ENCODE measurements around the gene CEP170B.
"Not testable (repeated sequence)": the region's sequence is repeated elsewhere in the genome, so short reads cannot be mapped to it uniquely, and the experiment has no call there.

CEP170B gene

GRCh38 chr14:104895207-104895785 lies 30.2 kb downstream of the CEP170B start:
- Histone ChIP-seq H3K36me3 (ENCODE audit: control insufficient read depth, insufficient read depth, low read length) (peaks cover 5% of the 10 kb centered on the region; the same call in 1 of the 2 replicates), H3K9ac (ENCODE audit: low read depth, low read length) (no peak overlapping the region), H3K4me1 (ENCODE audit: control insufficient read depth, insufficient read depth, low read length) (no peaks in the 10 kb centered on the region), H3K9me3 (ENCODE audit: control insufficient read depth, insufficient read depth, low read length) (no peaks in the 10 kb centered on the region), H3K27me3 (ENCODE audit: control insufficient read depth, insufficient read depth, low read length) (no peaks in the 10 kb centered on the region), H3K4me3 (ENCODE audit: low read depth, low read length) (no peak overlapping the region), H3K27ac (ENCODE audit: low read depth, low read length) (no peak overlapping the region)

GRCh38 chr14:104895786-104896661 lies 31.0 kb downstream of the CEP170B start:
- H3K9ac ChIP-seq (ENCODE audit: low read depth, low read length), result no peak overlapping the region
- H3K27ac ChIP-seq (ENCODE audit: low read depth, low read length), result no peak overlapping the region
- H3K4me3 ChIP-seq (ENCODE audit: low read depth, low read length), result no peak overlapping the region
- no peaks in the 10 kb centered on the region for H3K4me1 ChIP-seq (ENCODE audit: control insufficient read depth, insufficient read depth, low read length)
- no peaks in the 10 kb centered on the region for H3K9me3 ChIP-seq (ENCODE audit: control insufficient read depth, insufficient read depth, low read length)
- H3K36me3 ChIP-seq (ENCODE audit: control insufficient read depth, insufficient read depth, low read length), result peaks cover 5% of the 10 kb centered on the region; the same call in 1 of the 2 replicates
- no peaks in the 10 kb centered on the region for H3K27me3 ChIP-seq (ENCODE audit: control insufficient read depth, insufficient read depth, low read length)

DNA sequence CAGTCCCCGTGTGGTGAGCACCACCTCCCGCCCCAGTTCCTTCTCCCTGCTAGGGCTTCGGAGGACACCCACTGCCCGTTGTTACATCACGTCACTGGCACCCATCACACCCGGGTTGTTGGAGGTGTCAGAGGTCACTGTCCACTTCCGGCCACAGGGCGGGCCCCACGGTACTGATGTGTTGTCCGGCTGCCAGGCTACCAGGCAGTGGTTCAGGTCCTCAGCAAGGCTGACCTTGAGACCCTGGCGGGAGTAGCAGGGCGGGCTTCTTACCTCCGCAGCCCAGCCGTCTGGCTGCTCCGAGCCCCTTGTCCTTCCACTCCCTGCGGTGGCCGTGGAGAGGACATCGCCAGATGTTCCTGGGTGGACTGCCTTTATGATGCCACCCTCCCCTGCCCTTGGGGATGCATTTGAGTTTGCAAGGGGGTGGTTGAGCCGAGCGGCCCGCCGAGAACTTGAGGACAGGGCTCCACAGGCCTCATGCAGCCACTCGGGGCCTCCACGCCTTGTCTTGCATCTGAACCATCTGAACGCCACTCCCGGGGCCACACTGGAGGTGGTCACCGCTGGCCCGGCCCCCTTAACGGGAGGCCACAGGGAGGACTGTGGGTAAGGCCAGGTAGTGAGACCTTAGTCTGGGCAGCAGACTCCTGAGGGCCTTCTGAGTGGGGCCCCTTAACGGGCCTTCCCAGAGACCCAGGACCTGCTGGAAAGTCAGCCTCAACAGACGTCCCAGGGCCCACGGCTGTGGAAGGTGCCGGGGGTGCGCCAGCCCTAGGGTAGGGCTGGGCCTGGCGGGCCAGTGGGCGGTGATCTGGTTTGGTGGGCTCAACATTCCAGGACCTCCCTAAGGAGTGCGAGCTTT lies 32.5 kb downstream of the CEP170B start:
- H3K9ac ChIP-seq (ENCODE audit: low read depth, low read length), result no peak overlapping the region
- H3K27me3 ChIP-seq (ENCODE audit: control insufficient read depth, insufficient read depth, low read length), result no peaks in the 10 kb centered on the region
- H3K4me1 ChIP-seq (ENCODE audit: control insufficient read depth, insufficient read depth, low read length), result no peaks in the 10 kb centered on the region
- H3K4me3 ChIP-seq (ENCODE audit: low read depth, low read length), result no peak overlapping the region
- no peaks in the 10 kb centered on the region for H3K9me3 ChIP-seq (ENCODE audit: control insufficient read depth, insufficient read depth, low read length)
- H3K27ac ChIP-seq (ENCODE audit: low read depth, low read length), result no peak overlapping the region
- peaks cover 5% of the 10 kb centered on the region; the same call in 1 of the 2 replicates for H3K36me3 ChIP-seq (ENCODE audit: control insufficient read depth, insufficient read depth, low read length)

DNA sequence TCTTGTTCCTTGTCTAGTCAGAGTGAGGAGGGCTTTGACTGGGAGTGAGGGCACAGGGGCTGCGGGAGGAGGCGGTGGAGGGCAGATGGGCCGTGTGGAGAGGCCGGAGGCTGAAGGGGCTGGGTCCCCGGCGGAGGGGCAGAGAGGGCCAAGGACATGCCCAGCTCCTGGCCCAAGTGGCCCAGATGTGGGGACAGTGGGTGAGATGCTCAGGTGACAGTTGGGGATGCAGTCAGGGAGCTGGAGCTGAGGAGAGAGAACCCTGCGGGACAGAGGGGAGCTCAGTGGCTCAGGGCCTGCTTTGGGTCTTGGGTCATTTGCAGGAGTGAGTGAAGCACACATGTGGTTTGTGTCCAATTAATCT lies 33.1 kb downstream of the CEP170B start:
- H3K9ac ChIP-seq (ENCODE audit: low read depth, low read length), result no peak overlapping the region
- H3K27ac ChIP-seq (ENCODE audit: low read depth, low read length), result no peak overlapping the region
- 0 out of 2 replicates have a peak, but pooled peaks cover under 1% of the 10 kb centered on the region for H3K27me3 ChIP-seq (ENCODE audit: control insufficient read depth, insufficient read depth, low read length)
- H3K36me3 ChIP-seq (ENCODE audit: control insufficient read depth, insufficient read depth, low read length), result peaks cover 5% of the 10 kb centered on the region; the same call in 1 of the 2 replicates
- no peak overlapping the region for H3K4me3 ChIP-seq (ENCODE audit: low read depth, low read length)
- H3K4me1 ChIP-seq (ENCODE audit: control insufficient read depth, insufficient read depth, low read length), result no peaks in the 10 kb centered on the region
- no peaks in the 10 kb centered on the region for H3K9me3 ChIP-seq (ENCODE audit: control insufficient read depth, insufficient read depth, low read length)

- peaks cover 8% of the 10 kb centered on the region for H3K27me3 ChIP-seq (ENCODE audit: control insufficient read depth, insufficient read depth, low read length)
- H3K9me3 ChIP-seq (ENCODE audit: control insufficient read depth, insufficient read depth, low read length), result no peaks in the 10 kb centered on the region
- no peak overlapping the region for H3K9ac ChIP-seq (ENCODE audit: low read depth, low read length)
- no peak overlapping the region for H3K27ac ChIP-seq (ENCODE audit: low read depth, low read length)
- no peak overlapping the region for H3K4me3 ChIP-seq (ENCODE audit: low read depth, low read length)
- peaks cover 5% of the 10 kb centered on the region; the same call in 1 of the 2 replicates for H3K36me3 ChIP-seq (ENCODE audit: control insufficient read depth, insufficient read depth, low read length)
- H3K4me1 ChIP-seq (ENCODE audit: control insufficient read depth, insufficient read depth, low read length), result no peaks in the 10 kb centered on the region
Observed at GRCh38 chr14:104898870-104899510, 33.9 kb downstream of the CEP170B start.

GRCh38 chr14:104899781-104900180 lies 34.7 kb downstream of the CEP170B start:
- H3K36me3 ChIP-seq (ENCODE audit: control insufficient read depth, insufficient read depth, low read length), result peaks cover 5% of the 10 kb centered on the region; the same call in 1 of the 2 replicates
- peaks cover 16% of the 10 kb centered on the region for H3K27me3 ChIP-seq (ENCODE audit: control insufficient read depth, insufficient read depth, low read length)
- no peak overlapping the region for H3K27ac ChIP-seq (ENCODE audit: low read depth, low read length)
- H3K9ac ChIP-seq (ENCODE audit: low read depth, low read length), result no peak overlapping the region
- H3K9me3 ChIP-seq (ENCODE audit: control insufficient read depth, insufficient read depth, low read length), result no peaks in the 10 kb centered on the region
- H3K4me1 ChIP-seq (ENCODE audit: control insufficient read depth, insufficient read depth, low read length), result no peaks in the 10 kb centered on the region
- H3K4me3 ChIP-seq (ENCODE audit: low read depth, low read length), result no peak overlapping the region

GRCh38 chr14:104900639-104901512 lies 35.8 kb downstream of the CEP170B start:
- no peaks in the 10 kb centered on the region for H3K4me1 ChIP-seq (ENCODE audit: control insufficient read depth, insufficient read depth, low read length)
- H3K4me3 ChIP-seq (ENCODE audit: low read depth, low read length), result no peak overlapping the region
- no peaks in the 10 kb centered on the region for H3K9me3 ChIP-seq (ENCODE audit: control insufficient read depth, insufficient read depth, low read length)
- no peak overlapping the region for H3K27ac ChIP-seq (ENCODE audit: low read depth, low read length)
- H3K9ac ChIP-seq (ENCODE audit: low read depth, low read length), result no peak overlapping the region
- no peaks in the 10 kb centered on the region for H3K36me3 ChIP-seq (ENCODE audit: control insufficient read depth, insufficient read depth, low read length)
- H3K27me3 ChIP-seq (ENCODE audit: control insufficient read depth, insufficient read depth, low read length), result peaks cover 25% of the 10 kb centered on the region

GRCh38 chr14:104903990-104904389 lies 38.9 kb downstream of the CEP170B start:
- Histone ChIP-seq H3K9me3 (ENCODE audit: control insufficient read depth, insufficient read depth, low read length) (no peaks in the 10 kb centered on the region), H3K4me1 (ENCODE audit: control insufficient read depth, insufficient read depth, low read length) (no peaks in the 10 kb centered on the region), H3K9ac (ENCODE audit: low read depth, low read length) (no peak overlapping the region), H3K4me3 (ENCODE audit: low read depth, low read length) (no peak overlapping the region), H3K36me3 (ENCODE audit: control insufficient read depth, insufficient read depth, low read length) (no peaks in the 10 kb centered on the region), H3K27ac (ENCODE audit: low read depth, low read length) (no peak overlapping the region), H3K27me3 (ENCODE audit: control insufficient read depth, insufficient read depth, low read length) (peaks cover 41% of the 10 kb centered on the region)

- not testable (repeated sequence) for H3K27ac ChIP-seq (ENCODE audit: low read depth, low read length); H3K4me1 ChIP-seq (ENCODE audit: control insufficient read depth, insufficient read depth, low read length); H3K36me3 ChIP-seq (ENCODE audit: control insufficient read depth, insufficient read depth, low read length); H3K4me3 ChIP-seq (ENCODE audit: low read depth, low read length); H3K9me3 ChIP-seq (ENCODE audit: control insufficient read depth, insufficient read depth, low read length); H3K9ac ChIP-seq (ENCODE audit: low read depth, low read length)
- H3K27me3 ChIP-seq (ENCODE audit: control insufficient read depth, insufficient read depth, low read length), result peaks cover 41% of the 10 kb centered on the region
Observed at GRCh38 chr14:104904650-104905578, 39.8 kb downstream of the CEP170B start.
